DMS 273 (cell line): ENCODE results near the gene LDLRAD3.

Source experiments
- DNase-seq: peaks from one replicate; lab custom pipeline; 2025; ENCODE audit not compliant: unreplicated experiment; lab: John Stamatoyannopoulos, UW

LDLRAD3 gene

DNA sequence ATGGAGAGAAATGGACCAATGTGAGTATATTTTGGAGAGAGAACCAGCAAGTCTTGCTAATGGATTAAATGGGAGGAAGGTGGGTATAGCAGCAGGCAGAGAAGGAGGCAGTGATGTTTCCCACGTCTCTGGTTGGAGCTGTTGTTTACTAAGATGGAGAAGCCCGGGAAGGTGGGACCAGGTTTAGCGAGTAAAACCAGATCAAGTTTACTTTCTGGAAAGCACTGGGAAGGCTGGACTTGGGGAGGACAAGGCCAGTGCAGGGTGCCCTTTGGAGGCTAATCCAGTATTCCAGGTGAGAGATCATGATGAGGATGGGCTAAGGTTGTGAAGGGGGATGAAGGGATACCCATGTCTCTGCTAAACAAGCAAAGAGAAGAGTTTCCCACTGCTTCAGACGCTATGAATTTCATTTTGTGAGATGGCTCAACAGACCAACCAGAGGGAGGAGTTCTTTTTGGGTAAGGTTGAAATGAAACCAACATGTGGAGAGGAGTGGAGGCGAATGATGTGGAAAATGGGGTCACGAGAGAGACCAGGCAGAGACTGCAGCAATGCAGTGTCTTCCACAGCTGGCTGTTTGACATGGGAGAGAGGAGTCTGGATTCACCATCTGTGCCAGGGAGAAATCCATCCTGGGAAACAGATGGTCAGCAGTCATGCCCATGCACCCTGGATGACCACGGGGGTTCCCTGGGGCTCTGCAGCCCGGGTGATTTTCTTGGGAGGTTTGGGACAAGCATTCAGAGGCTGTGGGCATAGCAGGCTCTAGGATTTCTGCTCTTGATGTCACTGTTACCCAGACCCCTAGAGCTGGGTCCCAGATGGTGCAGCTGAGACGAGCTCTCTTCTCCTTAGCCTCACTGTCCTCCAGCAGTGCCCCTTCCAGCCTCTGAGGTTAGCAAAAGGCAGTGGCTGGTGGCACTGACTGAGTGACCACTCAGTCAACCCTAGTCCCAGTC is 320.4 kb downstream of the LDLRAD3 start:
- peak; percentile 59 for DNase-seq

DNA sequence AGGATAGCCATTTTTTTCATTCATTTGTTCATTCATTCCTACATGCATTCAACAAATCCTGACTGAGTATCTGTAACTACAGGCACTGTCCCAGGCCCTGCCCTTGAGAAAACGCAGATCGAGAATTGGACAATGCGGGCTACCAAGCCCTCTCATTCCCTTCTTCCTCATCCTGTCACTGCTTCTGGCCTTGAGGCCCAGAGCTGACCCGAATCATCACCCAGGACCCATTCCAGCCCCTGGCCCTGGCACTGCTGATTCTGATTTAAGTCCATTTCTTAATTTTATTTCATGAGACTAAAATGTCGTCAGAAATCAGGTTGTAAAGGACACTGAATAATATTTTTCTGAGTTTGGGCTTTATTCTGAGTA is 321.1 kb downstream of the LDLRAD3 start:
- DNase-seq, result no peak

GRCh38 chr11:36265793-36266628 is 322.1 kb downstream of the LDLRAD3 start:
- peak; percentile 69 for DNase-seq

DNA sequence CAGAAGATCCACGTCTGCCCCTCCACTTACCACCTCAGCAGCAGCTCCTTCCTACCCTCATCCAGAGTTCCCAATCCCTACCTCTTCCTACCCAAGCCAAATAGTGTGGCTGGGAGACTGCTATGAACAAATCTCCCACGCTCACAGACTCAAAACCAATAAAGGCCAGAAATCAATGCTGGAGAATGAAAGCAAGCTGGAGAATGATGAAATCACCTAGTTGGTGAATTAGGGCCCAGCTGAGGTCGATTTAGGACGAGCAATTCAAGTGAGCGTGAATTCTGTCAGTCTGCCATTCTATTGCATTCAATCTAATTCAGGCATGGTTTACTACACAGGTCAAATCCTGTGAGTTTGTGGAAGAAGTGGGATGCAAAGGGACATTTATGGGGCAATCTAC is 322.9 kb downstream of the LDLRAD3 start:
- no peak for DNase-seq

DNA sequence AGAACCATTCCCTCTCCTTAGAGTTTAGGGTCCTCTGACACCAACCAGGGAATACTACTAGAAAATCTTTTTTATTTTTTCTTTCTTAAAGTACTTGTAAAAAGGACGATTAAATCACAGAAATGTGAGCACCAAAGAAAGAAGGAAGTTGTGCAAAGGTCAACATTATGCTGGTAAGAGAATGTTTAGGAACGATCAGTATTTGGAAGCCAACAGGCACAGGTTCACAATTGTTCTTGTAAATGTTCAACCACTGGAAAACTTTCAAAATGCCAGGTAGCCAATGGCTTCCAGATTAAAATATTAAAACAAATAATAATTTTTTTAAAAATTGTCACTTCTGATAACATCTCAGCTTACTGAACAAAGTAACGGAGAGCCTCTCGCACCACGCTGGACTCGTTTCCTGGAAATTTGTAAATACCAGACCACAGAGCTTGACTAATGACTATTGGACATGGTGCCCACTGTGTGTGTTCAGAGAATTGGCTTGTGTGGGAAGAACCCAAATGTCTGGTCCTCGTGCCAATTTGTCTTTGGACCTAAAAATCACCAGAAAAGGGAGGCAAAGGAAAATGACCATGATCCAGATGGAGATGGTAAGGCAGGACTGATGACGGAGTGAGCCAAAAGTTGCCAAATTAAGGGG is 324.6 kb downstream of the LDLRAD3 start:
- no peak for DNase-seq

DNA sequence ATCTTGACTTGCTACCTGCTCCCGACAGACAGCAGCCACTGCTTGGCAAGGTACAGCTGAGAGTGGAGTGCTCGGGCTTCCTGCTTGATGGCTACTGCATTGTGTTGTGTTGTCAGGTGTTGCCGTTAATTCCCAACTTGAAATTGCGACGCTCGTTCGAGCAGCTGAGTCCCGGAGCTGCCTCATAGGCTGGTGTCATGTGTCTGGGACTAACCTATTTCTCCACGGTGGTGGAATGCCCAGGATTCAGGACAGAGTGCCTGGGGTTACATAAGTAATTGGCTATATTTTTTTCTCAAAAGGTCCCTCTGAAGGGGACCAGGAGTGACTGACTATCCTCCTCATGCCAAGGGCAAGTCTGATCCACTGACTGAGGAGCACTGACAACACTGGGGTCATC is 326.8 kb downstream of the LDLRAD3 start:
- DNase-seq, result no peak

DNA sequence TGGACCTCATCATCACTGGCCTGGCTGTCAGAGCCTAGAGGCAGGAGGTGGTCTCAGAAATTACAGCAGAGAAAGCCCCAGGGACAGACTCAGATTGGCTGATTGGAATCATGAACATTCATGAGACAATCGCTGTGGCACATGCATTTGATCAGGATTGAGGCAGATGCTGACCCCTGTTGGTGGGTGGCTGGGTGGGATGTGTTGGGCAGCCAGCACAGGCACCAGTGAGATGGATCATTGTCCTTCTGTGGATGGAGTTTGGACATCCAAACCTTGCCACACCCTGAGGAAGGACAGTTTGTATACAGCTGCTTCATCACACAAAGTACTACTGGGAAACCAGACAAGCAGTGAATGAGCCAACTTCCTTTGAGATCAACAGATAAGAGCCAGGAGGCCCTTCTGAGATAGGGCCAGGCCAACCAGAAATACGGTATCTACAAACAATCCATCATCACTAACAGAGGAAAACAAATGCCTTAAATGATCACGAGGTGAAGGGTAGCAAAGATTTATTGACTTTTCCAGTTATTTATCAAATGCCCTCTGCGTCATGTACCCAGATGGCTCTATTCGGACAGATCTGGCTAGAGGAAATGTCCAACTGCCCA is 328.0 kb downstream of the LDLRAD3 start:
- DNase-seq, result no peak

- DNase-seq, result peak; percentile 27
Observed at GRCh38 chr11:36273110-36273509, 329.2 kb downstream of the LDLRAD3 start.

- DNase-seq, result no peak
Observed at GRCh38 chr11:36274414-36274813, 330.6 kb downstream of the LDLRAD3 start.

DNA sequence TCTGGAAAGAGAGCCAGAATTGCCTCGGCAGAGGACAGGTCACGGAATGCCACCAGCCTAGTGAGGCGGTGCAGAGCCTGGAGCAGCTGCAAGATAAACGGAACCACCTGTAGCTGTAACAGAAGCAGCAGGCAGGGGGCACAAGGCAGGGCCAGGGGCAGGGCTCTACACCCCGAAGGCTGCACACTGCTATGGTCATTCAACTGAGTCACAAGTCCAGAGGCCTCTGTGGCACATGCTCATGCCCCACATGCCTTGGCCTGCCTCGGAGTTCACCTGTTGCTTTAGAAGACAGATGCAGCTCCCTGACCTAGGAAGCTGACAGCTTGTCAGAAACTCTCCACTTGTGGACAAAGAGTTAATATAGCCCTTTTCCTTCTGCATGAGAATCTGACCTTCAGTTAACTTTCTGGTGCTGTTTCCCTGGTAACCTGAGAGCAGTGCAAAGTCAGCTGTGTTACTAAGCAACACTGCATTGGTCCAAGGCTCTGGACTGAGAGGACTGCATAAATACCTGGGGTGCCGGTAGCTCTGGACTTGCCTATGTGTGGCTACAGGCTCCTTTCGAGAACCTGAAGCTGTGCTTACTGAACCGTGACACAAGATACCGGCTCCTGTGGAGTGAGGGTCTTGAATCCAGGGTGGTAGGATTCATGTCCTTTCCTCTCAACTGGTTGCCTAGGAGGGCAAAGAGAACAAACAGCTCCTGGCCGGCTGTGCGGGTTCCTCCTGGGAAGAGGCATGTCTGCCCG is 334.8 kb downstream of the LDLRAD3 start:
- DNase-seq, result peak; percentile 21

GRCh38 chr11:36280531-36280930 is 336.7 kb downstream of the LDLRAD3 start:
- no peak for DNase-seq
